GM19238 (cell line): ENCODE data around the gene PDE4C.
A peak's percentile ranks its signal among the peaks of the same experiment; 100 is the strongest.

Source experiments
- DNase-seq: peaks from one replicate; pipeline ENCODE4 v3.0.0; 2011; ENCODE audit warnings: low spot score; ENCODE audit not compliant: insufficient read length

The PDE4C gene

GRCh38 chr19:18198374-18198773 lies 27.9 kb downstream of the PDE4C start:
- DNase-seq: no peak

- DNase-seq: no peak
Observed at GRCh38 chr19:18197941-18198340, 28.3 kb downstream of the PDE4C start.

GRCh38 chr19:18197306-18197705 lies 28.9 kb downstream of the PDE4C start:
- DNase-seq: no peak

GRCh38 chr19:18196511-18196845 lies 29.8 kb downstream of the PDE4C start:
- DNase-seq: no peak

- DNase-seq: no peak
Observed at GRCh38 chr19:18194554-18195238, 31.5 kb downstream of the PDE4C start.

- DNase-seq: no peak
Observed at GRCh38 chr19:18194181-18194530, 32.1 kb downstream of the PDE4C start.

- no peak for DNase-seq
Observed at GRCh38 chr19:18193388-18194180, 32.7 kb downstream of the PDE4C start.

- peak; percentile 95 for DNase-seq
Observed at GRCh38 chr19:18192673-18193387, 33.4 kb downstream of the PDE4C start, which contains the start of gene MPV17L2. TSS of gene MPV17L2 (plus strand) at chr19:18193218. CDS start at chr19:18193282, 64 bp downstream.

- DNase-seq: no peak
Observed at GRCh38 chr19:18191640-18192062, 34.6 kb downstream of the PDE4C start.

- DNase-seq: no peak
Observed at GRCh38 chr19:18190278-18190677, 36.0 kb downstream of the PDE4C start.

GRCh38 chr19:18185538-18185937 lies 40.7 kb downstream of the PDE4C start:
- no peak for DNase-seq

- DNase-seq: no peak
Observed at GRCh38 chr19:18183529-18183928, 42.7 kb downstream of the PDE4C start.

- DNase-seq: no peak
Observed at GRCh38 chr19:18179957-18180356, 46.3 kb downstream of the PDE4C start.

GRCh38 chr19:18176367-18177310 lies 49.6 kb downstream of the PDE4C start:
- no peak for DNase-seq

GRCh38 chr19:18174983-18175382 lies 51.3 kb downstream of the PDE4C start:
- DNase-seq: no peak
